HG03108 (cell line): ENCODE measurements around the gene PEX7.
"Not testable (repeated sequence)": the region's sequence is repeated elsewhere in the genome, so short reads cannot be mapped to it uniquely, and the experiment has no call there.

Source experiments
- ATAC-seq: cut with Tn5 transposase; IDR thresholded peaks from one replicate; pipeline ENCODE4 v1.9.1; 2021; ENCODE audit warnings: moderate library complexity; ENCODE audit not compliant: unreplicated experiment

The PEX7 gene

DNA sequence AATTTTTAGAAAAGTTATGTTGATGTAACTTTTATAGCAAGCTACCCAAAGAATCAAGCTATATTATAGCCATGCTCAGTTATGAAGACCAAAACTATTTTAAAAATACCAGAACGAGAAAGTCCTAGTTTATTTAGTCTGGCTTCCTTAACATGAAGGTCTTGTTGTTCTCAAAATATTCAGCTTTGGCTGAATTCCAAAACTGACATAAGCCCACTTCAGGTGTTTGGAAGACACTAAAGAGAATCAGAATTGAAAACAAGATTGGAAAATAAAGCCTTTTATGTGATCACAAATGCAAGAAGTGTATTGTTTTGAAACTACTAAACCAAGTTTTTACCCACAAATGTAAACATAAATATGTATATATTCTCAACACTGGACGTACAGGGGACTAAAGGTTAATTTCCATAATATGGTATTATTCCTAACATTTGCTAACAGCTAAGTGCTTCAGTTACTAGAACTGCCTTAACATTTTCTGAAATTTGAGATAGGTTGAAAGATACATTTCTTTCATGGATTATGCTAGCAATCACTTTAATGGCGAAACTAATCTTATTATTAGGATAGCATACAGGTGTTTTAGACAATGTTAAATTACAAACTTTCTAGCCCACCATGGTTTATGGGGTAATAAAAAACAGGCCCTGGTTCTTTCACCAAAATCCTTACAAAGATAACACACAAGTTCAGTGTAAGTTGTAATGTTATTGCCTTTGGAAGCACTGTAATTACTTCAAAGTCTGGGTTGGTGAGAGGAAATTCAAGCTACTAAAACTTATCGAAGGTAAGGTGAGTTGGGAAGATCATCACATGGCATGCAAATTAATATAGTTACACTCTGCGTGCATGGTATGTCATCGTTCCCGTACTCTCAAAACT lies 31.7 kb upstream of the PEX7 start:
- ATAC-seq: no peak

- peak; percentile 30 for ATAC-seq
Observed at GRCh38 chr6:136791296-136792094, 30.9 kb upstream of the PEX7 start.

DNA sequence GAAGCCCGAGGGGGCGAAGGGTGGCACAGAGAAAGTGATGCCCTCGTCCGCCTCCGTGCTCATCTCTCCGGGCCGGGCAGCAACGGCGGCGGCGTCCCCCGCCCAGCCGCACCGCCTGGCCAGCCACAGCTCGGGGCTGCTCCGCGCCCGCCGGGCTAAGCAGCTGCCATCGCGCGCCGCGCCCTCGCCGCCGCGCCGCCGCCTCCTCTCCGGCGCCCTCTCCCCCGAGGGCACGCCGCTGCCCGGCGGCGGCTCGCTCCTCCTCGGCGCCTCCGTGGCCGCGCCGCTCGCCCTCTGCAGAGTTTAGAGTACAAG lies 30.3 kb upstream of the PEX7 start:
- no peak for ATAC-seq

- ATAC-seq: peak; percentile 55
Observed at GRCh38 chr6:136792410-136793262, 29.8 kb upstream of the PEX7 start, which contains the start of gene MAP3K5. TSS of gene MAP3K5 (minus strand) at chr6:136792477. CDS start at chr6:136792157, 320 bp downstream.

DNA sequence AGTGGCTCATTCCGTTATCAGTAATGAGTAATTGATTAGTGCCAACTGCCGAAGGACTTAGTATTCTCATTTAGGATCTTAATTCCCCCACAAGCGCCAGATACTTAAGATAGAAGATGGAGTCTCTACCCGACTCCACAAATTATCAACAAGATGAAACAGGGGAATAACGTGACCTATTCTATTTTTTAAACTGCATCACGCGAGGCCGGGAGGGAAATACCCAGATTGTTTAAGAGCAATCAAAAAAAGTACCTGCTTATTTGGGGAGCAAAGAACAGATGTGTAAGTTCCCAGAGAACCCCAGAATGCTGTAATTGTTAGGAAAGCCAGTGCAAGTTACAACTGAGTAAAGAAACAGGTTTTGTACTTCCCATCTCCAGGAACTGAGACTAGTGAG lies 29.0 kb upstream of the PEX7 start:
- ATAC-seq: no peak

DNA sequence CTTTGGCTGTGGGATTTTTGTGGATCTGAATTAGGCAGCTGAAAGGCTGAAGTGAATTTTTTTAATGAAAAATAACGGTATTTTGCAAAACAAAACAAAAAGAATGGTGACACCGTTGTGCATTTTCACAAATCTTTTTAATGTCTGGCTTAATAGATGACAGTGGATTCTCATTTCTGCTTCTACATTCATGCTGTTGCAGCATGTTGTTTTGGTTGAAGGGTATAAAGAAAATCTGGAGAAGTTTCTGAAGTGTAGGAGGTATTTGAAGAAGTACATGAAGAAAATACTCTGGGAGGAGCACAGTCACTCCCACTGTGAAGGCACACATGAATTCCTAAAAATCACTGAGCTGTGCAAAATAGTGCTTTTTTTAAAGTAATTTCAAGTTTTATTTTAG lies 27.0 kb upstream of the PEX7 start:
- ATAC-seq: no peak

DNA sequence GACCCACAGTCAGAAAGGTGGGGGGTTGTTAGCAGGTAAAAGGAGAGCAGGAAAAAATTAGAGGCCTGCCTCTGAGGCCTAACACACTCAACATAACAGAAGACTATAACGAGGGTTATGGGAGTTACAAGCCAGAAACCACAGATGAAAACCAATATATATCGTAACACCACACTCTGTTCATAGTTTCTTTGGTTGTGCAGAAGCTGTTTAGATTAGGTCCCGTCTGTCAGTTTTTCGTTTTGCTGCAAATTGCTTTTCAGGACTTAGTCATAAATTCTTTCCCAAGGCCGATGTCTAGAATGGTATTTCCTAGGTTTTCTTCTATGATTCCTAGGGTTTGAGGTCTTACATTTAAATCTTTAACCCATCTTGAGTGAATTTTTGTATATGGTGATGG lies 26.4 kb upstream of the PEX7 start:
- no peak for ATAC-seq

GRCh38 chr6:136798044-136798443 lies 24.3 kb upstream of the PEX7 start:
- no peak for ATAC-seq

DNA sequence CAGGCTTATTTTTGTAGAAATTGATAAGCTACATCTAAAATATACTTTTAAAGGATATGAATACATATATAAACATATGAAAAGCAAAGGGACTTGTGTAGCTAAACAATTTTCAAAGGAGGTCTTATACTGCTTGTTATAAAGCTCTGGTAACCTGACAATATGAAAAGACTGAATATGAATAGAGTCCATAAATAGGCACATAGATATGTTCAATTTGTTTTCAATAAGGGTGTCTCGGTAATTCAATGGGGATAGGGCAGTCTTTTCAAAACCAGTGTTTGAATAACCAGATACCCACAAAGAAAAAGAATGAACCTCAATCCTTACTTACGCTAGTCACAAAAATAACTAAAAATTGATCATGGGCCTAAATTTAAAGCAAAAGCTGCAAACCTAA lies 20.8 kb upstream of the PEX7 start:
- no peak for ATAC-seq

DNA sequence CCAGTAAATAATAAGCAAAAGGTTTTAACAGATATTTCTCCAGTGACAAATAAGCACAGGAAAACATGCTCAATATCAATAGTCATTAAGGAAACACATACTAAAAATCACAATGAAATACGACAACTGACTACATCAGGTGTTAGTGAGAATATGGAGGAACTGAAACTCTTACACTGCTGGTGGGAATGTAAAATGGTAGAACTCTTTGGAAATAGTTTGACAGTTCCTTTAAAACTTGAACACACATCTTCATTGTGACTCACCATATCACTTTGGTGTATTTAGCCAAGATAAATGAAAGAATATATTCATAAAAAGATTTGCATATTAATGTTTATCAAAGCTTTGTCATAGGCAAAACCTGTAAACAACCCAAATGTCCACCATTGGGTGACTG lies 18.8 kb upstream of the PEX7 start:
- no peak for ATAC-seq

GRCh38 chr6:136809091-136809860 lies 13.1 kb upstream of the PEX7 start:
- no peak for ATAC-seq

DNA sequence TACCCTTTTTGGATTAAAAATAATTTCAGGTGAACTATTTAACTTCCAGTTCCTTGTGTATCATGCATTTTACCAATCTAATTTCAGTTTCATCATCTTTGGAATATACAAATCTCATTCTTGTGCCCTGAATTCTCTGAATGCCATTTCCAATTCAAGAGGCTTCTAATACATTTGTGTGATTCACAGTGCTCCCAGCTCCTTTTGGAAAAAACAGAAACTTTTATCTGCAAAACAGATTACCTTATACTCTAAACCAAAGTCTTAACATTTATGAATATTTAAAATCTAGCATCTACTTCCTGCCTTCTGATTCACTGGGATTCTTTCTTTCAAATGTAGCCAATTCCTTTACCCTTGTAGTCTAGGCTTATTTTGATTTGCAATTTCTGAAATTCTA lies 11.1 kb upstream of the PEX7 start:
- ATAC-seq: no peak

DNA sequence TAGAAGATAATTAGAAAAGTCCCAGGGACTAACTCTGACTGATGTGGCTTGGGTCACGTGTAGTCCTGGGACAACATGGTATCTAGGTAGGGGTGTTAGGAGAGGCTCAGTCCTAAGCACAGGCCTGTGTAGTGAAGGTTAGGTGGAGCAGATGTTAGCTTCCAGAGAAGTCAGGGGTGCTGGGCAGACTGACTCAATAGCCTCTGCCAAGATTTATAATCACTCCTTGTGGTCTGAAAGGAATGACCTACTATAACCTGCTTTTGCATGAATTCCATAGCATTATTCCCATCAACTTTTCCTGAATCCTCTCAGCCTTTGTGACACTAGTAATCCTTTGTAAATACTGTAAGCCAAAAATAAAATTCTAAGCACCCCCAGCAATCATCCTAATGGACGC lies 10.2 kb upstream of the PEX7 start:
- ATAC-seq: no peak

DNA sequence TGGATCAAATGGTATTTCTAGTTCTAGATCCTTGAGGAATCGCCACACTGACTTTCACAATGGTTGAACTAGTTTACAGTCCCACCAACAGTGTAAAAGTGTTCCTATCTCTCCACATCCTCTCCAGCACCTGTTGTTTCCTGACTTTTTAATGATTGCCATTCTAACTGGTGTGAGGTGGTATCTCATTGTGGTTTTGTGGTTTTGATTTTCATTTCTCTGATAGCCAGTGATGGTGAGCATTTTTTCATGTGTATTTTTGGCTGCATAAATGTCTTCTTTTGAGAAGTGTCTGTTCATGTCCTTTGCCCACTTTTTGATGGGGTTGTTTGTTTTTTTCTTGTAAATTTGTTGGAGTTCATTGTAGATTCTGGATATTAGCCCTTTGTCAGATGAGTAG lies 6.8 kb upstream of the PEX7 start:
- not testable (repeated sequence) for ATAC-seq

DNA sequence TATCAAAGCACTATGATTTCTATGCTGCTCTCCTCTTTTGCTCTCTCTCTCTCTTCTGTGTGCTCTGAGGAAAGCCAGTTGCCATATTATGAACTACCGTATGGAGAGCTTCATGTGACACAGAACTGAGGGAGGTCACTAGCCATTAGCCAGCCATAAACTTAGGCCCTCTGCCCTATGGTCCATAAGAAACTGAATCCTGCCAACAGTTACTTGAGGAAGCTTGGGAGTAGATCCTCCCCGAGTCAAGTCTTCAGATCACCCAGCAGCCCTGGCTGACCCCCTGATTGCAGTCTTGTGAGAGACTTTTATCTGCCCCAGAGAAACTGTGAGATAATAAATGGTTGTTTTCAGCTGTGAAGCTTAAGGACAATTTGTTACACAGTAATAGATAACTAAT lies 5.7 kb upstream of the PEX7 start:
- no peak for ATAC-seq

GRCh38 chr6:136820561-136820960 lies 1.8 kb upstream of the PEX7 start:
- ATAC-seq: no peak

DNA sequence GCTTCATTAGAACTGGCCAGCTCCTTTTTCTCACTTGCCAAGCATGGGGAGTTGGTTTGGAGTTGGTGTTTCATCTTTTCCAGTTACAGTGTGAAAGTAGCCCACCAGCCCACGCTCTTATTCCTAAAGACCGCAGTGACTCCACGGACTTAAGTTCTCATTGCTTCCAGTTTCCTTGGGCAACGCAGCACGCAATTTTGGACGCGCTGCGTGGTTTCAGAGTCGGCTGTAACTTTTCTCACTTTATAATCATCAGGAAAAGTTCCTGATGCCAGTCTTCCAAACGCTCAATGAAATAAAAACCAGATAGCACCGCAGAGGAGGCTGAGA lies 381 bp upstream of the PEX7 start:
- peak; percentile 7 for ATAC-seq

DNA sequence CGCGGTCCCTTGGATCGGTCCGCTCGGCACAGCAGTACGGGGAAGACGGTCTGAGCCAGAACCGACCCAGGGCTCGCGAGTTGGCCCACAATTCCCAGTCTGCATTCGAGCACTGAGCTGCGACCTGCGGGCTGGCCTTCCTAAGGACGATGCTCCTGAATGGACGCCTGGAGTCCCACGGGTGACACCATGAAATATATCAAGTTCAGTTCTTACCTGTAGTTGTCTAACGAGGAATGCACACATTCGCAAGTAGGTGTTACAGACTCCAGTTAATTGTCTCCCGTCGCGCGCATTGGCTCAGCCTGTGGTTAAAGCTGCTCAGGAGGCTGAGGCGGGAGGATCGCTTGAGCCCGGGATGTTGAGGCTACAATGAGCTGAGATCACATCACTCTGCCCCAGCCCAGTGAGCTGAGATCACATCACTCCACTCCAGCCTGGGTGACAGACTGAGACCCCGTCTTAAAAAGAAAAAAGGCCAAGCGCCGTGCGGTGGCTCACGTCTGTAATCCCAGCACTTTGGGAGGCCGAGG lies 802 bp downstream of the PEX7 start:
- ATAC-seq: no peak

GRCh38 chr6:136826216-136826615 lies 3.8 kb downstream of the PEX7 start:
- no peak for ATAC-seq

- no peak for ATAC-seq
Observed at GRCh38 chr6:136831873-136832562, 9.6 kb downstream of the PEX7 start.
